Body of pancreas (tissue), 4 donors: Measurements from ENCODE around the gene WASF3.

Experiments
- CTCF ChIP-seq, 7 experiments: fragments of 450-650 bp in 4 of 7; fragments of 200-600 bp in 3 of 7; sonication (generic) in 3 of 7; IDR thresholded peaks; one replicate each; pipeline ENCODE4 v1.5.1; 2016 to 2019; ENCODE audit warnings: antibody characterized with exemption in 7 of 7
- POLR2A ChIP-seq, 3 donors: fragments of 450-650 bp; IDR thresholded peaks; one replicate each; pipeline ENCODE4 v1.6.1; 2016; ENCODE audit warnings: antibody characterized with exemption in 3 of 3, mild to moderate bottlenecking in 2 of 3

DNA sequence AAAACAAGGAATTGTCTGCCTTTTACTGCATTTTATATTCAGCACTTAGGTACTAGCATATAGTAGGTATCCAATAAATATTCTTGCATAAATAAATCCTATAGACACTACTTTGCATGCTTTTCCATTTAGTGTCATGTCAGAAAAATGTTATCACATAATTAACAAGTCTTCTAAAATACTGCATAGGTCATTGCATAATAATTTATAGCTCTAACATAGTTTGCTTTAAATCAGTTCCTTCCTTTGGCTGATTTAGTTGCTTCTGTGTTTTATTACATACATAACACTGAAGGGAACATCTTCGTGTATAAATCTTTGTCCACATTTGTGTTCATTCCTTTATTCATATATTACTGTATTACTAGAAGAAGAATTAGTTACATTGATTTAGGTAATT is 36.2 kb downstream of the WASF3 start:
- no peak for TF ChIP-seq CTCF (IDR thresholded peaks at IDR 0.05)
- TF ChIP-seq POLR2A (IDR thresholded peaks at IDR 0.05) = no peak
